GM18511 (cell line): Measurements from ENCODE around the gene LCA5L.
"Not testable (repeated sequence)": the region's sequence is repeated elsewhere in the genome, so short reads cannot be mapped to it uniquely, and the experiment has no call there.

Experiments
- ATAC-seq: cut with Tn5 transposase; IDR thresholded peaks from one replicate; pipeline ENCODE4 v1.9.1; 2021; ENCODE audit warnings: mild to moderate bottlenecking, moderate library complexity; ENCODE audit not compliant: unreplicated experiment

LCA5L gene

DNA sequence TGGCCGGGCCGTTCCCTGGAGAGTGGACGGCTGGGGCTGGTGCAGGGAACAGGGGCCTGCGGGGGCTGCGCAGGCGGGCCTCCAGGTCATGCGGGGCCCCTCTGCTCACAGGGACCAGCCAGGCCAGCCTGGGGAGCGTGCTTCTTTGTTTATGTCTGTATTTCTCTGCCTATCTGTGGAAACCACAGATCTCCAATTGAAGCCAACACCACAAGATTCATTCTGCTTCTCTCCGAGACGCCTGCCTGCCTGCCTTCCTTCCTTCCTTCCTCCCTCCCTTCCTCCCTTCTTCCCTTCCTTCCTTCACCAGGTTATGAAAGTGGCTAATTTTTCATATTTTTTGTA lies 56.8 kb downstream of the LCA5L start:
- peak; percentile 41 for ATAC-seq

DNA sequence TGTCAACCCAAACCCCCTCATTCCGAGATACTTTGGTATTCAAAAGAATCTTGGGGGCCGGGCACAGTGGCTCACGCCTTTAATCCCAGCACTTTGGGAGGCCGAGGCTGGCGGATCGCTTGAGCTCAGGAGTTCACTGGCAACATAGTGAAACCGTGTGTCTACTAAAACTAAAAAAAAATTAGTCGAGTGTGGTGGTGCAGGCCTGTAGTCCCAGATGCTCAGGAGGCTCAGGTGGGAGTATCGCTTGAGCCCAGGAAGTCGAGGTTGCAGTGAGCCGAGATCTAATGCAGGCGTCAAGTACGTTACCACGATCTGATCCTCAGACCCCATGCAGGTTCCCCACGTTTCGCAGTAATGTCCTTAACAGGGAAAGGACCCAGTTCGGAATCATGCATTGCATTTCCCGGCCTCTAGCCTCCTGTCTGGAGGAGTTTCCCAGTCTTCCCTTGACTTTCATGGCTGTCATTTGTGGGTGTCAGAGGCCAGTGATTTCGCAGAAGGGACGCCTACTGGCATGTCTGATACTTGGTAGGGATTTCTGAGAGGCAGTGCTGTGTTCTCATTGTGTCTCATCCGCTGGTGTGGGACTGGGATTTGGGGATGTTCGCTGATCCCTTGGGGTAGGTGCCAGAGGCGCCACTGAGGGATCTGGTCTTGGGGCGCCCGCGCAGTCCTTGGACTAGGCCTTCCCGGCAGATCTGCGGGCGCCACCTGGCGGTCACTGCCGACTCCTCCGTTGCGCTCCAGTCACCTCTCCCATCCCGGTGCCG lies 57.4 kb downstream of the LCA5L start:
- peak; percentile 89 for ATAC-seq

DNA sequence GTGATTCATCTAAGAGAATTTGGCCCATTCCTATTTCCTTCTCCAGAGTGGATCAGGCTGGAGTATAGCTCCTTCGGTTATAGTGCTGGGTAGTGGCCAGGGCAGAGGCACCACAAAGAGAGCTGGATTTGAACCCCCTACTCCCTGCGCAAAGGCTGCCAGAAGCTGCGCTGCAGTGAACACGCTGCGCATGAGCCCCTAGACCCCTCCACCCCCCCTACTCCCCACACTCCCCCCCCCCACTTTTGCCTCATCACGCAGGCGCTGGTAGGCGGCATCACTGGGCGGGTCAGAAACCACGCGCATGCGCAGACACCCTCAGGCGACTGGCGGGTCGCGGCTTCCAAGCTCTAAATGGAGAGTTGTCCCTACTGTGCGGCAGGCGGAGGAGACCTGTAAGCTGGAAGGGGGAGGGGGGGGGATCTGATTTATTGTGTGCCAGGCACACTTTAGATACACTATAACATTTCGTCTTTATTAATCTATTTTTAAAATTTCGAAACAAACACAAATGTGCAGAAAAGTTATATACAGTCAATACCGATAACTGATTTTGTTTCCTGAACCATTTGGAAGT lies 58.0 kb downstream of the LCA5L start:
- ATAC-seq: peak; percentile 64

DNA sequence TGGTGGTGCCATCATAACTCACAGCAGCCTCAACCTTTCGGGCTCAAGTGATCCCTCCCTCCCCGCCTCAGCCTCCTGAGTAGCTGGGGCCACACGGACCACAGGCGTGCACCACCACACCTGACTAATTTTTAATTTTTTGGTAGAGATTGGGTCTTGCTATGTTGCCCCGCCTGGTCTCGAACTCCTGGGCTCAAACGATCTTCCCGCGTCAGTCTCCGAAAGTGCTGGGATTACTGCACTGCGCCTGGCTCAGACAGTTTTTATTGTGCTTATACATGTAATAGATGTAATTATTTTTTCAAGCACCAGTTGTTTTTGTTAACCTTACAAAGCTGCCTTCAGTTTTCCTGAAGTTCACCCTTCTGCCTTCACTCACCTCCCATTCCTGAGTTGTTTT lies 58.7 kb downstream of the LCA5L start:
- ATAC-seq: no peak

DNA sequence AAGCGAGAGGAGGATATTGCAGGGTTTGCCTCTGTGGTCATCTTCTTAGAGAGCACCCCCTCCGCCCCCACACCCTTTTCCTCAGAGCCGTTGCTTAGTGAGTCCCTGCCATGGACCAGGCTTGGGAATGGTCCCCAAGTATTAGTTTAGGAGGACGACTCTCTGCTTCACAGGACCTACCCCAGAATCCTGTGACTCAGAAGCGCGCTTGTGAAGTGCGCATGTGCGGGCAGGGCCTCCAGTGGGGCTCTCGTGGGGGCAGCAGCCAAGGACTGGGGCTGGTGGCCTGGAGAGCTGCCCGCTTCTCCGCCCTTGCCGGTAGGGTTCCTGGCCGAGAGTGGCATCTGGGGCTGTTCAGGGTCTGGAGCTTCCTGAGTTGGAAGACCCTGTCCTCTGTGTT lies 59.4 kb downstream of the LCA5L start:
- no peak for ATAC-seq

DNA sequence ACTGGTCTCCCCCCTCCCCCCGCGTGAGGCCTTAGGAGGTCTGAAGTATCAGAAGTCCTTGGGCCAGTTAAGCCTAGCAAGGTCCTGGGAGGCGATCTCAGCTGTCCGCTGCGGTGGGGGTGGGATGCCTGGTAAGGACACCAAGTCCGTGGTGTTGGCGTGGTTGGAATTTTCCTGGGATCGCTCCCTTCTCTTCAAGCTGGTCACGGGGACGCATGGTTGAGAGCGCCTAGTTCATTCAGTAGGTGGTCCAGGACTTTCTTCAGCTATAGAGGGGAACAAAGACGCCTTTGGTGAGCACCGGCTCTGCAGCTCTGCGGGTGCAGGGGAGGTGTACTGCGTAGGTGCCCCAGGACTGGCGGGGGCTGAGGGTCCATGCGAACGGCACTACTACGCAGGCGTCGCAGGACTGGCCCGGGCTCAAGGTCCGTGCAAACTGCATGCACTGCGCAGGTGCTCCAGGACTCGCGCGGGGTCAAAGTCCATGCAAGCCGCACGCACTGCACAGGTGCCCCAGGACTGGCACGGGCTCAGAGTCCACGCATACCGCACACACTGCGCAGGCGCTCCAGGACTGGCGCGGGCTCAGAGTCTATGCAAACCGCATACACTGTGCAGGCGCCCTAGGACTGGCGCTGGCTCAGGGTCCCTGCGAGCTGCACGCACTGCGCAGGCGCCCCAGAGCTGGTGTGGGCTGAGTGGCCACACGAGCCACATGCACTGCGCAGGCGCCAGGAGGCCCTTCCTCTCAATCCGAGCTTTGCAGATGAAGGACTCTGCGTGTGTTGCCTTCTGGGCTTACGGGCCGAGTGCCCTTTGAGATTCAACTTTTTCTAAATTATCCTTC lies 60.1 kb downstream of the LCA5L start:
- no peak for ATAC-seq

DNA sequence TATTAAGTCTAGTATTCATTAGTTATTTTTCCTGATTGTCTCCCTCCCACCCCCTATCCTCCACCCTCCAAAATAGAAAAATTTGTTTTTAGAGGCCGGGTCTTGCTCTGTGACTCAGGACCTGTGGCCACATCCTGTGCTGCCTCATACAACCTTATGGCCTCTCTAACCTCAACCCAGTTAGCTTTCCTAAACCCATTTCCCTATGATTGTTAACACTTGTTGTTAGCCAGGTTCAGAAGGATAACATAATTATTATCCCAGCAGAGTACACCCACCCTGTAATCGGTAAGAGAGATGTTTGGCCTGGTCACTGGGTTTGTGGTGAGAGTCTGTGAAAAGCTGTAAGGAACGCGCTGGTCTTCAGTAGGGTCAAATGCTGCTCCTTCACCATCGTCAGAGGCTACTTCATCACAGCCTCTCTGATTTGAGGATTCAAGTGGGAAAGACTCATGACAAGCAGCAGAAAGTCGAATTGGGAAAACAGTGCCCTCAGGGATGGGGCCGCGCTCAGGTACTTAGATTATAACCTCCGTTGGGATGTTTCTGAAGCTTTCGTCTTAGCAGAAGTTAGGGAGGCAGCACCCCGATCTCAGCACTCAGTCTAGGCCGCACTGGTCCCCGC lies 60.8 kb downstream of the LCA5L start:
- no peak for ATAC-seq

DNA sequence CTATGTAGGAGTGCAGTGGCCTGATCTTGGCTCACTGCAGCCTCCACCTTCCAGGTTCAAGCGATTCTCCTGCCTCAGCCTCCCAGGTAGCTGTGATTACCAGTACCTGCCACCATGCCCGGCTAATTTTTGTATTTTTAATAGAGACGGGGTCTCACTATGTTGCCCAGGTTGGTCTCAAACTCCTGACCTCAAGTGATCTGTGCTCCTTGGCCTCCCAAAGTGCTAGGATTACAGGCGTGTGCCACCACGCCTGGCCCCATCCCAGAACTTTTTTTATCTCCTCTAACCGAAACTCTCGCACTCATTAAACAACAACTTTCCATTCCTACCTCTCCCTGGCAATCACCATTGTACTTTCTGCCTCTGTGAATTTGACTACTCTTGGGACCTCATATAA lies 63.5 kb downstream of the LCA5L start:
- not testable (repeated sequence) for ATAC-seq

DNA sequence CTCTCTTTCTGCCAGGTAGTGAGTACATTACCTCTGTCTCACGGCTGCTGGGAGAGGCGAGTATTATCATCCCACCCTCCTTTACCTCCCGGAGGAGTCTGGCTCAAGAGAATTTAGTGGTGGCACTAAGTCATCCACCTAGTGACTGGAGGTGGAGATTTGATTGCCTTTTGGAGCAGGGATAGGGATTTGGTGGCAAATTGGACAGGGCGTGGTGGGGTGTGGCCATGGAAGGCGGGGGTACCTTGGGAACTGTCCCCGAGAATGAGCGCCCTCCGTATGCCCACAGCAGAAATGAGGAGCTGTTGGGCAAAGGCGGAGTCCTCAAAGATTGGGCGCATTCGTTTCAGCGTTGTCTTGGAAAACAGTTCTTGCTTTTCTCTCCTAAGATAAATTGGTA lies 64.6 kb downstream of the LCA5L start:
- peak; percentile 1 for ATAC-seq

DNA sequence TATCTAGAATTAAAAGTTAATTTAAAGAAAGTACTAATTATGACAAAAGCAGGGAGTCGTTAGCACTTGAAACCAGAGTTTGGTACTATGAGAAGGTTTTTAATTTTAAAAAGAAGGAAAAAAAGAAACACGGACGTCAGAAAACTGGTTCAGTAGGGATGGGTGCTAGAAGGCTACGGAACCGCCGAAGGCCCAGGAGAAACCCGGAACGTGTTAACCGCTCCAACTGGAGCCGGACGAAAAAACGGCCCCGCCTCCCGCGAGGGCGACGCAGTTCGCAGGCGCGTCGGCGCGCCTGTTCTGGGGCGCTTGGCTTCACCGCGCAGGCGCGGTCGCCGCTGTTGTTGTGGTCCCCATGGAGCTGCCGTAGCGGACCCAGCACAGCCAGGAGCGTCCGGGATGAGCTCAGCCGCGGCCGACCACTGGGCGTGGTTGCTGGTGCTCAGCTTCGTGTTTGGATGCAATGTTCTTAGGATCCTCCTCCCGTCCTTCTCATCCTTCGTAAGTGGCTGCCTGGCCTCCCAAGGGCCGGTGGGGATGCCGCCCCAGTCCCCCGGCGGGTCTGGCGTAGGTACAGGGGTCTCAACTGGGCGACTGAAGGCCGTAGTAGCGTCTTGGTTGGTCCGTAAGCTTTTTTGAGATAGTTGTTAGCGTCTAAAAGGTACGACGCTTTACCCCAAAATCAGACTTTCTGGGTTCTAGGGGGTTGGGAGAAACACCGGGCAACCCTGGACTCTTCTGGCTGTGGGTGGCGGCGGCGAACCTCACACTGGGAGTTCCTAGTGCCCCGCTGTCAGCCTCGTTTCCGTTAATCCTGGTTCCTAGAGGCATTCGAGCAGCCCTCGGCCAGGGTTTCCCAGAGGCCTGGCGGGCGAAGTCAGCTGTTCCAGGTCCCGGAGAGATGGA lies 65.3 kb downstream of the LCA5L start:
- ATAC-seq: peak; percentile 95

DNA sequence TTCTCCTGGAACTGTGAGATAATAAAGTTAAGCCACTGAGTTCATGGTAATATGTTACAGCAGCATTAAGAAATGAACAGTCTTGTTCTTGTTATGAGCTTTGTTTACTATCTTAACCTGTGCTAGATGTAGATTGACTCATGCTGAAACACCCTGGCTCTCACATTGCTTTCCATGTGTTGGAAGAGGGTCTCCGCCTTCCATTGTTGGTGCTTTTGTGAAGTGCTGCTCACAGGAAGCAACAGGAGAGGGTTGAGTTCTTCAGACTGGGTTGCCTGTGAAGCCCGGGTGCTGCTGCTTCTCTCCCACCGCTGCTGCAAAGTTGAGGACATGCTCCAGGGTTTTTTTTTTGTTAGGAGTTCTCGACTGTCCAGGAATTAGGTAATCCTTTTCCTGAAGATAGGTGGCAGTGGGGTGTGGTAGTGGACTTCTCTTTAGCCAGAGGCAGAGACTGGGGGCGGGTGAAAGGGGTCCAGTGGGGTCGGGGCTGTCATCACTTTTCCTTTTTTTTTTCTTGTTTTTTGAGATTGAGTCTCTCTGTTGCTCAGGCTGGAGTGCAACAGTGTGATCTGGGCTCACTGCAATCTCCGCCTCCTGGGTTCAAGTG lies 68.0 kb downstream of the LCA5L start:
- ATAC-seq: no peak

DNA sequence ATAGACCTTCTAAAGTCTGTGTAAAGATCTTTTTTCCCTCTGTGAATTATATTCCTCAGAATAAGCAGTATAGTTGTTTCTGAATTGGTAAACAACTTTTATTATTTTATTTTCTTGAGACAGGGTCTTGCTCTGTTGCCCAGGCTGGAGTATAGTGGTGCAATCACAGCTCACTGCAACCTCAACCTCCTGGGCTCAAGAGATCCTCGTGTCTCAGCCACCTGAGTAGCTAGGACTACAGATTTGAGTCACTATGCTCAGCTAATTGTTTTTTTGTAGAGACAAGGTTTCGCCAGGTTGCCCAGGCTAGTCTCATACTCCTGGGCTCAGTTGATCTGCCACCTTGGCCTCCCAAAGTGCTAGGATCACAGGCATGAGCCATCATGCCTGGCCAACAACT lies 70.1 kb downstream of the LCA5L start:
- ATAC-seq: no peak

DNA sequence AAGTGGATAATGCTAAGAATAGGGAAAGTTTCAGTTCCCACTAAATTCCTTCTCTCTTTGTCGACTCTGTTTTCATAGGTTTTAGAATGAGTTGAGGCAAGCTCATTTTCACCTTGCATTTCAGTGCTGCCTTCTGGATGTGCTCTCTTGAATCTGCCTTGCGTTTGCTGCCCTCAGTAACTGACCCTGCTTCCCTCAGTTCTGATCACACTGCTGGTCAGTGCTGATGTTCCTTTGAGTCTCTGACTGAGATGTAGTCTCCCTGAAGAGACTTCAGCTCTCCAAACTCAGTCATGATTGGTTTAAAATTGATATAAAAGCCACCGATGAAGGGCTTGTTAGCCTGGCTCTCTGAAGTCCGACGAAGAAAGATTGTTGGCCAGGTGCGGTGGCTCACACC lies 71.5 kb downstream of the LCA5L start:
- ATAC-seq: no peak

DNA sequence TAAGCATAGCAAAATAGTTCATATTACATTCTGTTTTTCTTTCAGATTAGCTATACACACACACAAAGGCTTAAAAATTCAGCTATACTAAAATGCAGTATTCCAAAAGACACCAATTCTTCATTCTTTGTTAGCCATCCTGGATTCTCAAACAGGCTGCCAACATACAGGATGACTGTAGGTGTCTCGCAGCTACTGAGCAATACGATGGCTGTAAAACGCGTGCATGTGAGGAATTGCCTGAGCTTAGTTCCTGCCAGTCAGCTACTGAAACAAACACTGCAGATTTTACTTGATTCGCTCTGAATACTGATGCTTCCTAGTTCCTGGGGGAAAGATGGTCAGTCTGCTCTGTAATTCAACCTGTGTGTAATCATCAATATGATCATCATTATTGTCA lies 71.9 kb downstream of the LCA5L start:
- no peak for ATAC-seq

DNA sequence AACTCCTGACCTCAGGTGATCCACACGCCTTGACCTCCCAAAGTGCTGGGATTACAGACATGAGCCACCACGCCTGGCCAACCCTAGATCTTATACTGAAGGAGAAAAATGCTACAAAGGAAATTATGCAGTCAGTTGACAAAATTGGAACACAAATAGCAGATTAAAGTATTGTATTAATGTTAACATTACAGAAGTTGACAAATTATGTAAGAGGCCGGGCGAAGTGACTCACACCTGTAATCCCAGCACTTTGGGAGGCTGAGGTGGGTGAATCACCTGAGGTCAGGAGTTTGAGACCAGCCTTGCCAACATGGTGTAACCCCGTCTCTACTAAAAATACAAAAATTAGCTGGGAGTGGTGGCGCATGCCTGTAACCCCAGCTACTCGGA lies 75.7 kb downstream of the LCA5L start:
- not testable (repeated sequence) for ATAC-seq

DNA sequence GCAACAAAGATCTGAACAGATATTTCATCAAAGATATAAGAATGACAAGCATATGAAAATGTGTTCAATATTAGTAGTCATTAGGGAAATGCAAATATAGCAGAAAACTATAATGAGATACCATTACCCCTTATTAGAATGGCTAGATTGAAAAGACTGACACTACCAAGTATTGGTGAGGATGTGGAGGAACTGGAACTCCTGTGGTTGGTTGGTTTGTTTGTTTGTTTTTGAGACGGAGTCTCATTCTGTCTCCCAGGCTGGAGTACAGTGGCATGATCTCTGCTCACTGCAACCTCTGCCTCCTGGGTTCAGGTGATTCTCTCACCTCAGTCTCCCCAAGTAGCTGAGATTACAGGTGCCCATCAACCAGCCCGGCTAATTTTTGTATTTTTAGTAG lies 77.8 kb downstream of the LCA5L start:
- ATAC-seq: no peak

DNA sequence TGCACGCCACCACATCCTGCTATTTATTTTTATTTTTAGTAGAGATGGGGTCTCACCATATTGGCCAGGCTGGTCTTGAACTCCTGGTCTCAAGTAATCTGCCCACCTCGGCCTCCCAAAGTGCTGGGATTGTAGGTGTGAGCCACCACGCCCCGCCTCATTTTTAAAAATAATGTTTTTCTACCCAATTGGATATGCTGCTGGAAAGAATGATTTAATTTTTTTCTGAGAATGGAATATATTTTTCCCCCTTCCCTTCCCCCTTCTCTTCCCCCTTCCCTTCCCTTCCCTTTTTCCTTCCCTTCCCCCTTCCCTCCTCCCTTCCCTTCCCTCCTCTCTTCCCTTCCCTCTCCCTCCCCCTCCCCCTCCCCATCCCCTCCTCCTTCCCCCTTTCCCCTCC lies 79.0 kb downstream of the LCA5L start:
- no peak for ATAC-seq

DNA sequence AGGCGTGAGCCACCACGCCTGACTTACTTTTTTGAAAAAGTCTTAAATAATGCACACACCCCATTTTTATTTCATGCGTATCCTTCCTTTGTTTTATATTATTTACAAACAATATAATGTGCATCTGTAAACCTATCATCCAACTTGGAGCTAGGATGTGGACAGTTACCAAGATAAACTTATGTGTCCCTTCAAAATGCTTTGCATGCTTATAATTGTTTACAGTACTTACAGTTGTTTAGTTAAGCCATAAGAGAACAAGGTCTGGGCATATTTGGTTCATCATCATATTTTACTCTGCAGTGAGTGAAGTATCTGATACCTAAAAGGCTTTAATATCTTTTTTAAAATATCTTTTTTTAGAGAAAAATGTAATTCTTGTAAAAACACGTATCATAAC lies 80.6 kb downstream of the LCA5L start:
- no peak for ATAC-seq

DNA sequence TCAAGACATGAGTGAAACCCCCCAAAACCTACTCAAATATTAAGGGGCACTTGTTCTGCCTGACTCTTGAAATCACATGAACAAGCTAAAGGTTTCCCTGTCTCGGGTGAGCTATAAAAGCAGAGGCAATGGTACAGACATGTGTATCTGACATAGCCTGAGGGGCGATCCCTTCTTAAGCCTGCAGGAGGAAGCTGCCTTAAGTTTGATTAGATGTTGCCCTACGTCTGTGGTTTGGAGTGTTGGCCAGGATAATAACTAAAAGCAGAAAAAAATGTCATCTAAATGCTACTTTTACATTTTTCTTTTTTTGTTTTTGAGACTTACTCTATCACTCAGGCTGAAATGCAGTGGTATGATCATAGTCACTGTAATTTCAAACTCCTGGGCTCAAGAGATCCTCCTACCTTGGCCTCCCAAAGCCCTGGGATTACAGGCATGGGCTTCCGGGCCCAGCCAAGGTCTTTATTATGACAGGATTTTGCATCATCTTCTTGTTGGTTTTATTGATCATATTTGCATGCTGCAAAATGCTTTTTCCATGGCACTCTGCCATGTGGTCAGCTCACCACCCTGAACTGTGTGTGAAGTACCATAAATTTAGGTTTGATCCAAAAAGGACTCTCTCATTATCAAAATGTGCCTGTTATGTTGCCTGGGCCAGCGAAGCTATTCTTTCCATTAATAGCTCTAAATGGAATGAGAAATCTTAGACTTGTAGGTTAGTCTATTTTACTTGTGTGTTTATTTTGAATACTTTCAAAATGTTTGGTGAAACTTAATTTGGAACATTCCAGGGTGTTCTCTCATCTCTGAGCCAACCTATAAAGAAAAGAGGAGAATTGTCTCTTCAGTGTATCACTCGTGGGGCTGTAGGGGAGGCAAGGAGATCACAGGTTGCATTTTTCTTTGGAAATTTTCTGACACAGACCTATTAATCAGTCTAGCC lies 81.7 kb downstream of the LCA5L start:
- no peak for ATAC-seq
